ENCODE measurements around the gene ZDHHC14.
"Not testable (repeated sequence)": the region's sequence is repeated elsewhere in the genome, so short reads cannot be mapped to it uniquely, and the experiment has no call there.

Gene ZDHHC14

GRCh38 chr6:157380779-157381561, at the start of gene ZDHHC14:
Gene ZDHHC14 (plus strand): TSS chr6:157381190.
- DNase-seq (ENCODE audit: low spot score): peak; percentile 96

- DNase-seq (ENCODE audit: low spot score): no peak
Measured at GRCh38 chr6:157332813-157333212, 48.2 kb upstream of the ZDHHC14 start.

- no peak for DNase-seq (ENCODE audit: low spot score)
Measured at GRCh38 chr6:157333537-157333936, 47.5 kb upstream of the ZDHHC14 start.

GRCh38 chr6:157333956-157334355, 47.0 kb upstream of the ZDHHC14 start:
- no peak for DNase-seq (ENCODE audit: low spot score)

GRCh38 chr6:157335829-157336228, 45.2 kb upstream of the ZDHHC14 start:
- DNase-seq (ENCODE audit: low spot score): no peak

DNA sequence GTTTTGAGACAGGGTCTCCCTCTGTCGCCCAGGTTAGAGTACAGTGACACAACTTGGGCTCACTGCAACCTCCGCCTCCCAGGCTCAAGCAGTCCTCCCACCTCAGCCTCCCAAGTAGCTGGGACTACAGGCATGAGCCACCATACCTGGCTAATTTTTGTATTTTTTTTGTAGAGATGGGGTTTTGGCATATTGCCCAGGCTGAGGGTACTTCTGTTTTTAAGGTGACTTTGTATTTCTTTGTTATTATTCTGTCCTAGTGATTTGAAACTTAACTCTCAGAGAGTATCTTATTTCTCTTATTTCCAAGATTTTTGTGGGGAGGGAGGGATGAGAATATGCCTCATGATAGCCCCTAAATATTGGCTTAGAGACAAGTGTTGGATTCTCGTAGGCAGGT, 43.7 kb upstream of the ZDHHC14 start:
- DNase-seq (ENCODE audit: low spot score): not testable (repeated sequence)

GRCh38 chr6:157337751-157338150, 43.2 kb upstream of the ZDHHC14 start:
- DNase-seq (ENCODE audit: low spot score): no peak

DNA sequence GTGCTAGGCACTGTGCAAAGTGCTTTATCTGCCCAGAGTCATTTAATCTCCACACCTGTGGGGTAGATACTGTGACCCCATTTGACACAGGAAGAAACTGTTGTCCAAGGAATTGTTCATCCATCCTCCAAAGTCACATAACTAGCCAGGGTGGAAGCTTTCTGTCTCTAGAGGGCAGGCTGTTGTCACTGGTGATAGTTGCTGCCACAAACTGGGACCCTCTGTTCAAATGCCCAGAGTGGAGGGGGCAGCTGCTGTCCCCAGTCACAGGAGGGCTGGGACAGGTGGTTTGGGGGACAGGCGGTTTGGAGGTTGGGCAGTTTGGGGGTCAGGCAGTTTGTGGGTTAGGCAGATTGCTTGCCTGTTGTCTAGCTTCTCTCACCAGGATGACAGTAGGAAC, 41.6 kb upstream of the ZDHHC14 start:
- no peak for DNase-seq (ENCODE audit: low spot score)

DNA sequence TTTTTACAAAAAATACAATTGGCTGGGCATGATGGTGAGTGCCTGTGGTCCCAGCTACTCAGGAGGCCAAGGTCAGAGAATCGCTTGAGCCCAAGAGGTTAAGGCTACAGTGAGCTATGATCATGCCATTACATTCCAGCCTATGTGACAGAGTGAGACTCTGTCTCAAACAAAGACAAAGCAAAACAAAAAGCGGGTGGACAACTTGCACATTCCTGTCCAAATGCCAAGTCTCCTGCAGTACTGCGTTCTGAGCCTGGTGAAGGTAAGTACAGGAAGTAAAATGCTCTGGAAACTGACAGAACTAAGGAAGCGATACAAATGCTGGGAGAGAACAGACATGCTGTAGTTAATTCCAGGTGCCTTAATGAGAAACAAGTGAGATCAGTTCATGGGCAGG, 37.3 kb upstream of the ZDHHC14 start:
- DNase-seq (ENCODE audit: low spot score): no peak

- no peak for DNase-seq (ENCODE audit: low spot score)
Measured at GRCh38 chr6:157346373-157346772, 34.6 kb upstream of the ZDHHC14 start.

- DNase-seq (ENCODE audit: low spot score): no peak
Measured at GRCh38 chr6:157358287-157358686, 22.7 kb upstream of the ZDHHC14 start.

GRCh38 chr6:157361886-157362285, 19.1 kb upstream of the ZDHHC14 start:
- DNase-seq (ENCODE audit: low spot score): no peak

- DNase-seq (ENCODE audit: low spot score): peak; percentile 15
Measured at GRCh38 chr6:157364705-157365104, 16.3 kb upstream of the ZDHHC14 start.

DNA sequence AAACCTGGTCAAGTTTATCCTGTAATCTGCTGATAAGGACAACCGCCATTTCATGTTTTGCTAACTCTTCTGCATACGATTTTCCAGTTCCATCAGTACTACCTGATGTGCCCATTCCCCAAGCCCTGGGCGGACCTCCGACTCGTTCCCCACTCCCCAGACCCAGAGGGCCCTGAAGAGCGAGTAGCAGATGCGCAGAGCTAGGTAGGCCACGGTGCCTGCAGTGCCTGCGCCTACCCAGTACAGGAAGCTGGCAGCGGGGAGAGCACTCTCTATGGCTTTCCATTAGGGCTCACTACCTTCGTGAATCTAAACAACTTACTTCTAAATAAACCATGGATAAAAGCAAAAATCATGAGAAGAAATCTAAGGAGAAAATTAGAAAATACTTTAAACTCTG, 14.3 kb upstream of the ZDHHC14 start:
- DNase-seq (ENCODE audit: low spot score): no peak

- DNase-seq (ENCODE audit: low spot score): no peak
Measured at GRCh38 chr6:157368359-157369049, 12.5 kb upstream of the ZDHHC14 start.

- DNase-seq (ENCODE audit: low spot score): no peak
Measured at GRCh38 chr6:157370755-157371154, 10.2 kb upstream of the ZDHHC14 start.

GRCh38 chr6:157372501-157373280, 8.3 kb upstream of the ZDHHC14 start:
- DNase-seq (ENCODE audit: low spot score): no peak

- no peak for DNase-seq (ENCODE audit: low spot score)
Measured at GRCh38 chr6:157374889-157375443, 6.0 kb upstream of the ZDHHC14 start.

GRCh38 chr6:157376241-157376640, 4.7 kb upstream of the ZDHHC14 start:
- no peak for DNase-seq (ENCODE audit: low spot score)

- DNase-seq (ENCODE audit: low spot score): no peak
Measured at GRCh38 chr6:157376706-157377230, 4.2 kb upstream of the ZDHHC14 start.

DNA sequence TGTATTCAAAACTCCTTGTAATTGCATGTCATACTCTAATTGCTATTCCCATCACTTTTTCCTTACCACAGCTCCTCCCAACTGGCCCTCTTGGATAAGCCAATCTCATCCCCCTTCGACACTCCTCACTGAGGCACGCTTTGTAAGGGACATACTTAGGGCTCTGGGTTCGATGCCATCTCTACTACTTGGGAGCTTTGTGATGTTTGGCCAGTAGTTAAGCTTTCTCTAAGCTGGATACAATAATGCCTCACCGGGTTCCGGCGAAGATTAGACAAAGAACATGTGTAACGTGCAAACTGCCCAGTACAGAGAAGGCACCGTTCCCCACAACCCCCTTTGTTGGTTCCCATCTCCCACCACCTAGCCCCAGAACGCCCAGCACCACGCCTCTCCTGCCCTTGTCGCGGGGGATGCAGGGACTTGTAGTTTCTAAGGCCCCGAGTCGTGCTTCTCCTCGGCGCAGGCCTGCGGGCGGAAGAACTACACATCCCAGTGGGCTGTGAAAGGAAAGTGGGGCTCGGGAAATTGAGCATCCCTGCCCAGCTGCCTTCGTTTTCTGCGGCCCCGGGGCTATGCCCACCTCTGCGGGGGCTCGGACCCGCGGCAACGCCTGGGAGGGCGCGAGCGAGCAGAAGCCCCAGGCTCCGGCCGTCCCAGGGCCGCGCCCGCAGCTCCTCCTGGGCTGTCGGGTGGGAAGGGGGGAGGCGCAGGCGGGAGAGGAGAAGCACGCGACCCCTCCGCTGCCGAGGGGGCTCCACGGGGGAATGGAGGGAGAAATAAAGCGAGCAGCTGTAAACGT, 1.1 kb upstream of the ZDHHC14 start:
- DNase-seq (ENCODE audit: low spot score): peak; percentile 92

DNA sequence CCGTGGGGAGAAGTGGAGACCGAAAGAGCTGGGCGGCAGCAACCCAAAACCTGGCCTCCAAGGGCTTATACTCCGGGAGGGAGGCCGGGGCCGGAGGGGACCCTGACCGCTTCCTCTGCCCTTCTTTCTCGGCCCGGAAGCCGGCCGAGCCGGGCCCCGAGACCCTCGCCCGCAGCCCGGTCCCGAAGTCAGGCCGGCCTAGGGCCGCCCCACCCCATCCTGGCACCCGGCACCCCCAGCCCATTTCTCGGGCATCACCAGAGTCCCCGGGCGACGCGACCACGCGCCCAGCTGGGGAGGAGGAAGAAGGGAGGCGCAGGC, 572 bp upstream of the ZDHHC14 start:
- DNase-seq (ENCODE audit: low spot score): peak; percentile 14

Measured in AG20443 (cell line).